GM12878 (cell line): ENCODE measurements around the gene LIX1L.
A peak's percentile ranks its signal among the peaks of the same experiment; 100 is the strongest.

Experiments
- CTCF ChIP-seq, 3 experiments: IDR thresholded peaks in 2 of 3; conservative IDR thresholded peaks in 1 of 3; 2 replicates each; pipeline ENCODE4 v1.5.1; 2011; ENCODE audit warnings: low read depth in 3 of 3, low read length in 3 of 3, mild to moderate bottlenecking in 3 of 3, control low read depth in 2 of 3, moderate library complexity in 2 of 3, inconsistent platforms in 1 of 3, mixed read lengths in 1 of 3; ENCODE audit not compliant: control insufficient read depth in 2 of 3, insufficient read depth in 1 of 3; ENCODE audit errors: extremely low read depth in 1 of 3
- POLR2AphosphoS5 ChIP-seq: IDR thresholded peaks from 2 replicates; pipeline ENCODE4 v1.6.1; 2011; ENCODE audit warnings: mild to moderate bottlenecking, low read length, inconsistent platforms
- ZBED1 ChIP-seq: IDR thresholded peaks from 2 replicates; pipeline ENCODE4 v1.6.1; 2016; ENCODE audit warnings: borderline replicate concordance

DNA sequence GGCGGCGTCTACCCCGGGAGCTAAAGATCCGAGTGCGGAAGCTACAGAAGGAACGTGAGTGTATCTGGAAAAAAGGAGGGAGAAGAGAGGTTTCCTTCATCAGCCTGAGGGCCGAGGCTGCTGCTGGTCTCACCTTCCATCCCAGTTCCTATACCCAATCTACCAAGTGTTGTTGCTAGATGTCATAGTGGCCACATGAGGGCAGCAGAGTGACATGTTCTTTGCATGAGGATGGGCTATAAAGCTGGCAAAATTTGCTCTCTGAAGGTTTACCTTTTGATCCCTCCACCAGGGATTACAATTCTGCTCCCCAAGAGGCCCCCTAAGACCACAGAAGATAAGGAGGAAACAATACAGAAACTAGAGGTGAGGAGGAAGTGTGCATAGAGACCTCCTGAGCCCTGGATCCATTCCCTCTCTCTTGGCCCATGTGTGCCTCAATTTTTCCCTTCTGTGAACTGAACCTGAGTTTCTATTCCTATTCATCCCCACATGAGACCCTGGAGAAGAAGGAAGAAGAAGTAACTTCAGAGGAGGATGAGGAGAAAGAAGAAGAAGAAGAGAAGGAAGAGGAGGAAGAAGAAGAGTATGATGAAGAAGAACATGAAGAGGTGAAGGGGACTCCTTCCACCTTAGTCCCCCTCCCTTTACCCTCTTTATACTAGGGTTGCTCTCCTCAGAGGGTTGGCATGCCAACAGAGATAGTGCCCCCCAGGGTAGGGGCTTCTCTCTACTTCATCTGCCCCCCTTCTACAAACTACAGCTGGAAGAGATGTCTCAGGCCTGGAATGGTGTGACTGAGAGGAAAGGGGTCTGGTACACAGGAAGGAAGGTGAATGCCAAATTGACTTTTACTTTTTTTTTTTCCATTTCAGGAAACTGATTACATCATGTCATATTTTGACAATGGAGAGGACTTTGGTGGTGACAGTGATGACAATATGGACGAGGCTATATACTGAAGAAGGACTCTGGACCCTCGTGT is 20.0 kb upstream of the LIX1L start:
- TF ChIP-seq ZBED1 (no peak), POLR2AphosphoS5 (no peak), CTCF (IDR thresholded peaks at IDR 0.05 in 2 of 3, conservative IDR thresholded peaks at IDR 0.05 in 1 of 3; ENCODE audit: control insufficient read depth in 2 of 3, extremely low read depth in 1 of 3, insufficient read depth in 1 of 3, low read depth in 3 of 3, low read length in 3 of 3) (peak; percentile 74 to 92 (median 86))
